ENCODE data around the gene SYNE1.
"Not testable (repeated sequence)": the region's sequence is repeated elsewhere in the genome, so short reads cannot be mapped to it uniquely, and the experiment has no call there.

Gene SYNE1

GRCh38 chr6:152356662-152357061 lies 280.5 kb downstream of the SYNE1 start:
- DNase-seq: peak; percentile 4

GRCh38 chr6:152356016-152356415 lies 281.1 kb downstream of the SYNE1 start:
- DNase-seq: no peak

GRCh38 chr6:152355166-152355565 lies 282.0 kb downstream of the SYNE1 start:
- DNase-seq: no peak

GRCh38 chr6:152353440-152353839 lies 283.7 kb downstream of the SYNE1 start:
- no peak for DNase-seq

GRCh38 chr6:152351742-152352141 lies 285.4 kb downstream of the SYNE1 start:
- DNase-seq: no peak

GRCh38 chr6:152351110-152351509 lies 286.1 kb downstream of the SYNE1 start:
- DNase-seq: no peak

- DNase-seq: no peak
Observed at GRCh38 chr6:152348116-152348515, 289.0 kb downstream of the SYNE1 start.

GRCh38 chr6:152343735-152344360 lies 293.3 kb downstream of the SYNE1 start:
- no peak for DNase-seq

GRCh38 chr6:152341596-152341995 lies 295.6 kb downstream of the SYNE1 start:
- no peak for DNase-seq

GRCh38 chr6:152338335-152339125 lies 298.6 kb downstream of the SYNE1 start:
- peak; percentile 1 for DNase-seq

- DNase-seq: no peak
Observed at GRCh38 chr6:152334555-152334954, 302.6 kb downstream of the SYNE1 start.

GRCh38 chr6:152330961-152331360 lies 306.2 kb downstream of the SYNE1 start:
- DNase-seq: no peak

GRCh38 chr6:152329638-152330448 lies 307.3 kb downstream of the SYNE1 start:
- DNase-seq: no peak

- DNase-seq: not testable (repeated sequence)
Observed at GRCh38 chr6:152328200-152328599, 309.0 kb downstream of the SYNE1 start.

GRCh38 chr6:152323376-152323775 lies 313.8 kb downstream of the SYNE1 start:
- DNase-seq: no peak

- DNase-seq: no peak
Observed at GRCh38 chr6:152318278-152318677, 318.9 kb downstream of the SYNE1 start.

- DNase-seq: no peak
Observed at GRCh38 chr6:152316024-152316423, 321.1 kb downstream of the SYNE1 start.

- DNase-seq: no peak
Observed at GRCh38 chr6:152314483-152314832, 322.7 kb downstream of the SYNE1 start.

GRCh38 chr6:152313542-152314482 lies 323.4 kb downstream of the SYNE1 start:
- no peak for DNase-seq

- DNase-seq: no peak
Observed at GRCh38 chr6:152312434-152312833, 324.7 kb downstream of the SYNE1 start.

GRCh38 chr6:152310371-152310954 lies 326.7 kb downstream of the SYNE1 start:
- DNase-seq: no peak

- no peak for DNase-seq
Observed at GRCh38 chr6:152309648-152310047, 327.5 kb downstream of the SYNE1 start.
